Body of pancreas (tissue), 4 donors: Measurements from ENCODE around the gene MOCS2. TPM values are rescaled to one million over a fixed set of nuclear protein-coding genes. Genes with fewer than 3 reads are reported as not detected.

ENCODE experiments used
- ATAC-seq: fragments of 150-250 bp; one replicate; pipeline ENCODE4 v1.9.1; 2016
- DNase-seq, 4 donors: peaks; one replicate each; pipeline ENCODE4 v3.0.0-alpha.2; 2019
- H3K27ac ChIP-seq, 4 donors: fragments of 200-600 bp; sonication (generic); 1 replicate in 3 of 4; 2 replicates in 1 of 4; pipeline versions ENCODE4 v1.5.1 to v1.6.1; 2016 to 2019; ENCODE audit warnings: mild to moderate bottlenecking in 1 of 4, mixed read lengths in 1 of 4, moderate library complexity in 1 of 4
- H3K27me3 ChIP-seq, 2 donors: fragments of 200-600 bp; sonication (generic); one replicate each; pipeline ENCODE4 v1.6.0; 2016; ENCODE audit warnings: mild to moderate bottlenecking in 1 of 2
- H3K36me3 ChIP-seq, 2 donors: fragments of 200-600 bp; sonication (generic); replicated peaks in 1 of 2; 2 replicates each; pipeline ENCODE4 v1.5.1; 2016; ENCODE audit warnings: low read depth in 2 of 2; ENCODE audit not compliant: insufficient read depth in 1 of 2
- H3K4me1 ChIP-seq: fragments of 200-600 bp; sonication (generic); one replicate; pipeline ENCODE4 v1.6.0; 2016
- H3K4me3 ChIP-seq, 2 donors: fragments of 200-600 bp; sonication (generic); 1 replicate in 1 of 2; 2 replicates in 1 of 2; pipeline ENCODE4 v1.5.1; 2016 to 2019
- H3K9me3 ChIP-seq, 3 donors: fragments of 200-600 bp; sonication (generic); 1 replicate in 2 of 3; 2 replicates in 1 of 3; pipeline ENCODE4 v1.5.1; 2016
- POLR2A ChIP-seq, 3 donors: fragments of 450-650 bp; IDR thresholded peaks; one replicate each; pipeline ENCODE4 v1.6.1; 2016; ENCODE audit warnings: antibody characterized with exemption in 3 of 3, mild to moderate bottlenecking in 2 of 3
- WGBS, 2 donors: methylation state at CpG; one replicate each; pipeline ENCODE4 v1.1.5; 2017; 5-methylcytosine and 5-hydroxymethylcytosine counted together
- intact Hi-C: fragments of 100-400 bp; cut with DNase I; formaldehyde crosslinking; loops from one replicate; pipeline ENCODE4 v1.15.1; 2023
- total RNA-seq, 2 donors: library from RNA; depleted of rRNA; stranded (reverse); fragments of >200 nt; gene quantifications; one replicate each; pipeline ENCODE4 v1.1.0, GENCODE V29; 2016
- TF ChIP-seq, protein P1 (sequence below), 7 experiments: fragments of 450-650 bp in 4 of 7; fragments of 200-600 bp in 3 of 7; sonication (generic) in 3 of 7; IDR thresholded peaks; one replicate each; pipeline ENCODE4 v1.5.1; 2016 to 2019; ENCODE audit warnings: antibody characterized with exemption in 7 of 7

MOCS2 gene
- total RNA-seq, 2 donors from 2014 or later = 17.8 to 27.5 TPM

- intact Hi-C loops = no loop called here
- TF ChIP-seq, protein P1, sequence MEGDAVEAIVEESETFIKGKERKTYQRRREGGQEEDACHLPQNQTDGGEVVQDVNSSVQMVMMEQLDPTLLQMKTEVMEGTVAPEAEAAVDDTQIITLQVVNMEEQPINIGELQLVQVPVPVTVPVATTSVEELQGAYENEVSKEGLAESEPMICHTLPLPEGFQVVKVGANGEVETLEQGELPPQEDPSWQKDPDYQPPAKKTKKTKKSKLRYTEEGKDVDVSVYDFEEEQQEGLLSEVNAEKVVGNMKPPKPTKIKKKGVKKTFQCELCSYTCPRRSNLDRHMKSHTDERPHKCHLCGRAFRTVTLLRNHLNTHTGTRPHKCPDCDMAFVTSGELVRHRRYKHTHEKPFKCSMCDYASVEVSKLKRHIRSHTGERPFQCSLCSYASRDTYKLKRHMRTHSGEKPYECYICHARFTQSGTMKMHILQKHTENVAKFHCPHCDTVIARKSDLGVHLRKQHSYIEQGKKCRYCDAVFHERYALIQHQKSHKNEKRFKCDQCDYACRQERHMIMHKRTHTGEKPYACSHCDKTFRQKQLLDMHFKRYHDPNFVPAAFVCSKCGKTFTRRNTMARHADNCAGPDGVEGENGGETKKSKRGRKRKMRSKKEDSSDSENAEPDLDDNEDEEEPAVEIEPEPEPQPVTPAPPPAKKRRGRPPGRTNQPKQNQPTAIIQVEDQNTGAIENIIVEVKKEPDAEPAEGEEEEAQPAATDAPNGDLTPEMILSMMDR (IDR thresholded peaks at IDR 0.05) = no peak
- Histone ChIP-seq H3K27me3 (no peaks in the 10 kb centered on the region), H3K4me3 (no peak overlapping the region), H3K9me3 (no peaks in the 10 kb centered on the region), H3K36me3 (peaks cover 0 to 5% of the 10 kb centered on the region in 2 donors), H3K4me1 (no peaks in the 10 kb centered on the region), H3K27ac (no peak overlapping the region)
- ATAC-seq = no peak
- DNase-seq = no peak
- 63 to 65% methylated on average over 2 of the region's 2 CpGs for WGBS, 2 donors
Measured at GRCh38 chr5:53071738-53072137, 37.8 kb downstream of the MOCS2 start.

DNA sequence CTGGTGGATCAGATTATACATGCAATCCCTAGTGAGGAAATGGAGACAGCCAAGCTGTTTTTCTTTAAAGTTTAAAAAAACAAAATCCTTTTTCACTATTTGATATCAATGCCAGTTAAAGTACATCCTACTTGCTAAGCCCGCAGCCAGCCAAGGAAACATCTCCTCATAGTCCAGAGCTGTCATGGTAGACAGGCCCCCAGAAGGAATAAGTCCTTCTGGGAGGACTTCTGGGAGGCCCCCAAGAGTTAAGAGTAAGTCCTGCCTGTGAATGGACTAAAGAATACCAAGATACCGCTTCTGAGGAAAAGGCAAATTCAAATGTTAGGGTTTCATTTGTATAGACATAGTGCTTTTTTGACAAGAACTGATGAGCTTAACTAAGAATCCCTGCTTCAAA lies 38.3 kb downstream of the MOCS2 start:
- intact Hi-C loops = no loop called here
- ATAC-seq = no peak
- WGBS, 2 donors = 88 to 96% methylated on average over 2 of the region's 2 CpGs
- no peaks in the 10 kb centered on the region for H3K4me1 ChIP-seq
- H3K36me3 ChIP-seq = peaks cover 0 to 5% of the 10 kb centered on the region in 2 donors
- no peaks in the 10 kb centered on the region for H3K9me3 ChIP-seq
- TF ChIP-seq, protein P1 (IDR thresholded peaks at IDR 0.05) = no peak
- no peak for TF ChIP-seq POLR2A (IDR thresholded peaks at IDR 0.05)
- DNase-seq = no peak
- no peak overlapping the region for H3K4me3 ChIP-seq
- no peaks in the 10 kb centered on the region for H3K27me3 ChIP-seq
- no peak overlapping the region for H3K27ac ChIP-seq

- ATAC-seq = no peak
- no peaks in the 10 kb centered on the region for H3K9me3 ChIP-seq
- intact Hi-C loops = no loop called here
- no peak overlapping the region for H3K27ac ChIP-seq
- no peak for DNase-seq
- H3K4me3 ChIP-seq = no peak overlapping the region
- H3K4me1 ChIP-seq = no peaks in the 10 kb centered on the region
- no peaks in the 10 kb centered on the region for H3K27me3 ChIP-seq
- no peak for TF ChIP-seq POLR2A (IDR thresholded peaks at IDR 0.05)
- TF ChIP-seq, protein P1 (IDR thresholded peaks at IDR 0.05) = no peak
- peaks cover 0 to 4% of the 10 kb centered on the region in 2 donors for H3K36me3 ChIP-seq
- 88 to 95% methylated on average over 5 of the region's 5 CpGs for WGBS, 2 donors
Measured at GRCh38 chr5:53069626-53070025, 39.9 kb downstream of the MOCS2 start.

- ATAC-seq = no peak
- WGBS, 2 donors = 80 to 81% methylated on average over 4 of the region's 4 CpGs
Measured at GRCh38 chr5:53068291-53068836, 41.2 kb downstream of the MOCS2 start.

DNA sequence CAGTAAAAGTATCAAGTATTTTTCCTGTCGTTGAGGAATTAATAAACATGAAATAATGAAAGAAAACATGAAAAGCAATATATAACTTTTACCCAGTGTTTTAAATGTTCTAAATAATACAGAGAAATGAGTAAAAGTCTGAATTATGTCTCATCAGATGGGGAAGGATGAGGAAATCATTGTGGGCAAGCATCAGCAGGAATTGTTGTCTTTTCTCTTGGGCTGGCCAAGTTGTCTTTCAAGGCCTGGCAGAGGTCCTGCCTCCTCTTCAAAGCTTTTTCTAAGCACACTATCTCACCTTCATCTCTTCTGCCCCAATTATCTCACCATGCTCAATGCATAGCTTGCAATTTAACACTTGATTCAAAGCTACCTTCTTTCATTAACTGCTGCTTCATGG lies 41.9 kb downstream of the MOCS2 start:
- Histone ChIP-seq H3K9me3 (no peaks in the 10 kb centered on the region), H3K36me3 (peaks cover 0 to 4% of the 10 kb centered on the region in 2 donors), H3K27ac (no peak overlapping the region), H3K4me1 (no peaks in the 10 kb centered on the region), H3K4me3 (no peak overlapping the region), H3K27me3 (no peaks in the 10 kb centered on the region)
- 0% methylated on average over 1 of the region's 1 CpG for WGBS, 2 donors
- no peak for ATAC-seq
- intact Hi-C loops = no loop called here
- DNase-seq = no peak
- TF ChIP-seq POLR2A (IDR thresholded peaks at IDR 0.05) = no peak

More at GRCh38 chr5:53068291-53068836, 41.2 kb downstream of the MOCS2 start:
- no peak for TF ChIP-seq POLR2A (IDR thresholded peaks at IDR 0.05)
- TF ChIP-seq, protein P1 (IDR thresholded peaks at IDR 0.05) = no peak
- Histone ChIP-seq H3K4me3 (no peak overlapping the region), H3K4me1 (no peaks in the 10 kb centered on the region), H3K36me3 (peaks cover 0 to 4% of the 10 kb centered on the region in 2 donors), H3K27me3 (no peaks in the 10 kb centered on the region), H3K27ac (no peak overlapping the region), H3K9me3 (no peaks in the 10 kb centered on the region)
- intact Hi-C loops = no loop called here
- DNase-seq = no peak
